B cell (primary cell): Measurements from ENCODE around the gene CD63. TPM values are rescaled to one million over a fixed set of nuclear protein-coding genes. Genes with fewer than 3 reads are reported as not detected.

Source experiments
- ATAC-seq: fragments of 200-7000 bp; cut with Tn5 transposase; one replicate; pipeline ENCODE4 v1.10.0; 2021; ENCODE audit warnings: low read depth, mild to moderate bottlenecking, moderate number of reproducible peaks, moderate library complexity
- CTCF ChIA-PET: fragments of 350-600 bp; sonication (Branson Sonifier 250); formaldehyde crosslinking; loops from one replicate; lab custom pipeline; 2021; ENCODE audit warnings: antibody characterized with exemption, inconsistent platforms; lab: Charles Lee
- POLR2A ChIA-PET: fragments of 350-600 bp; sonication (Branson Sonifier 250); formaldehyde crosslinking; loops from one replicate; lab custom pipeline; 2021; ENCODE audit warnings: antibody characterized with exemption; lab: Charles Lee
- DNase-seq: peaks from one replicate; pipeline ENCODE4 v3.0.0; 2013
- H2AFZ ChIP-seq: 2 replicates; pipeline ENCODE4 v1.6.1; 2012; ENCODE audit warnings: mild to moderate bottlenecking, low read depth, low read length; ENCODE audit not compliant: insufficient read depth, poor library complexity, severe bottlenecking
- H3K27ac ChIP-seq, 2 donors: 1 replicate in 1 of 2; 2 replicates in 1 of 2; pipeline ENCODE4 v1.5.1; 2012 to 2013; ENCODE audit warnings: low read length in 2 of 2, mild to moderate bottlenecking in 2 of 2, moderate library complexity in 1 of 2
- H3K27me3 ChIP-seq, 4 experiments: fragments of 200-600 bp in 1 of 4; sonication (generic) in 1 of 4; replicated peaks in 1 of 4; 1 replicate in 2 of 4; 2 replicates in 2 of 4; pipeline versions ENCODE4 v1.6.1 to v1.7.0; 2013 to 2016; ENCODE audit warnings: low read length in 3 of 4, mild to moderate bottlenecking in 2 of 4, mixed read lengths in 1 of 4, moderate library complexity in 1 of 4; ENCODE audit not compliant: insufficient read depth in 4 of 4, control insufficient read depth in 3 of 4; ENCODE audit errors: control extremely low read depth in 1 of 4
- H3K36me3 ChIP-seq, 2 experiments: replicated peaks in 1 of 2; 1 replicate in 1 of 2; 2 replicates in 1 of 2; pipeline versions ENCODE4 v1.6.1 to v1.7.1; 2013; ENCODE audit warnings: low read length in 1 of 2; ENCODE audit not compliant: insufficient read depth in 2 of 2, control insufficient read depth in 1 of 2; ENCODE audit errors: control extremely low read depth in 1 of 2, extremely low read depth in 1 of 2
- H3K4me1 ChIP-seq, 2 donors: fragments of 200-600 bp in 1 of 2; sonication (generic) in 1 of 2; 1 replicate in 1 of 2; 2 replicates in 1 of 2; pipeline versions ENCODE4 v1.5.1 to v1.6.1; 2013 to 2017; ENCODE audit warnings: low read length in 2 of 2; ENCODE audit not compliant: control insufficient read depth in 2 of 2, insufficient read depth in 2 of 2
- H3K4me2 ChIP-seq: replicated peaks from 2 replicates; pipeline ENCODE3; 2012; ENCODE audit warnings: mild to moderate bottlenecking, low read depth, low read length; ENCODE audit not compliant: poor library complexity, severe bottlenecking
- H3K4me3 ChIP-seq, 5 experiments: fragments of 200-600 bp in 1 of 5; sonication (generic) in 1 of 5; 1 replicate in 3 of 5; 2 replicates in 2 of 5; pipeline versions ENCODE4 v1.5.1 to v1.7.0; 2011 to 2016; ENCODE audit warnings: low read length in 4 of 5, mild to moderate bottlenecking in 4 of 5, low read depth in 2 of 5, control low read depth in 1 of 5, moderate library complexity in 1 of 5; ENCODE audit not compliant: insufficient read depth in 1 of 5; ENCODE audit errors: control extremely low read depth in 1 of 5, extremely low read depth in 1 of 5
- H3K79me2 ChIP-seq: fragments of 200-600 bp; sonication (generic); one replicate; pipeline ENCODE4 v1.6.0; 2016; ENCODE audit warnings: low read length; ENCODE audit not compliant: control insufficient read depth, insufficient read depth
- H3K9ac ChIP-seq: fragments of 200-600 bp; sonication (generic); 2 replicates; pipeline ENCODE4 v1.6.1; 2017; ENCODE audit warnings: mild to moderate bottlenecking, low read length, moderate library complexity
- H3K9me3 ChIP-seq, 3 donors: one replicate each; pipeline versions ENCODE4 v1.6.1 to v1.7.1; 2013; ENCODE audit warnings: low read length in 2 of 3; ENCODE audit not compliant: control insufficient read depth in 2 of 3, insufficient read depth in 1 of 3; ENCODE audit errors: control extremely low read depth in 1 of 3
- H4K20me1 ChIP-seq: 2 replicates; pipeline ENCODE4 v1.6.0; 2012; ENCODE audit warnings: mild to moderate bottlenecking, low read length; ENCODE audit not compliant: insufficient read depth, control insufficient read depth, poor library complexity, severe bottlenecking
- H3K27ac Mint-ChIP-seq: one replicate; pipeline ENCODE4 v1.8.0; 2021; ENCODE audit warnings: mixed read lengths
- H3K27me3 Mint-ChIP-seq: one replicate; pipeline ENCODE4 v1.8.0; 2021; ENCODE audit warnings: mixed read lengths
- H3K4me1 Mint-ChIP-seq: one replicate; pipeline ENCODE4 v1.8.0; 2021; ENCODE audit warnings: mixed read lengths
- H3K4me3 Mint-ChIP-seq: one replicate; pipeline ENCODE4 v1.8.0; 2021; ENCODE audit warnings: mixed read lengths
- H3K9me3 Mint-ChIP-seq: one replicate; pipeline ENCODE4 v1.8.0; 2022; ENCODE audit warnings: mixed read lengths; ENCODE audit not compliant: insufficient read depth
- CTCF ChIP-seq: fragments of 200-600 bp; IDR thresholded peaks from one replicate; pipeline ENCODE4 v1.8.0; 2022; ENCODE audit warnings: antibody characterized with exemption, mild to moderate bottlenecking
- EZH2 ChIP-seq: IDR thresholded peaks from 2 replicates; pipeline ENCODE4 v1.6.1; 2012; ENCODE audit warnings: borderline replicate concordance, low read depth, mild to moderate bottlenecking, moderate library complexity, low read length; ENCODE audit not compliant: insufficient read depth, poor library complexity, severe bottlenecking
- WGBS: methylation state at CpG from one replicate; pipeline ENCODE4 v1.1.5; 2013; ENCODE audit warnings: missing lambda C conversion rate; ENCODE audit not compliant: insufficient coverage; 5-methylcytosine and 5-hydroxymethylcytosine counted together
- intact Hi-C: fragments of 100-400 bp; cut with micrococcal nuclease; formaldehyde crosslinking; loops from one replicate; pipeline ENCODE4 v1.10.0; 2022
- polyA plus RNA-seq: library from polyadenylated mRNA; depleted of rRNA; stranded (reverse); fragments of >200 nt; gene quantifications from 2 replicates; pipeline ENCODE4 v1.2.3, GENCODE V29; 2012
- total RNA-seq, 2 donors: library from RNA; stranded (reverse); fragments of 120-200 nt in 1 of 2; gene quantifications; 1 replicate in 1 of 2; 2 replicates in 1 of 2; pipeline versions ENCODE4 v1.2.3 to v1.2.4, GENCODE V29; 2013 to 2022

The CD63 gene
- total and polyA plus RNA-seq, 2 donors (not counting 1 experiment from before 2014, with no cell fraction given): 43.0 to 104 TPM

GRCh38 chr12:55703901-55704761 is 24.7 kb downstream of the CD63 start:
- Histone ChIP-seq H3K79me2 (no peaks in the 10 kb centered on the region), H2AFZ (no peak overlapping the region), H3K27me3 (peaks cover 0 to 18% (median 5%) of the 10 kb centered on the region in 4 experiments), H3K4me2 (no peak overlapping the region), H3K4me3 (no peak overlapping the region), H3K4me1 (peaks cover 19 to 20% of the 10 kb centered on the region in 2 donors), H3K9me3 (no peaks in the 10 kb centered on the region), H3K27ac (no peak overlapping the region), H3K9ac (no peak overlapping the region), H4K20me1 (no peaks in the 10 kb centered on the region), H3K36me3 (no peaks in the 10 kb centered on the region)
- intact Hi-C loops: no loop called here
- DNase-seq: no peak
- CTCF ChIA-PET: no interaction called here
- Mint-ChIP-seq H3K4me1 (peaks cover 25% of the 10 kb centered on the region), H3K27ac (no peak overlapping the region), H3K27me3 (peaks cover 12% of the 10 kb centered on the region), H3K4me3 (no peak overlapping the region), H3K9me3 (no peaks in the 10 kb centered on the region)
- ATAC-seq: no peak
- 97% methylated on average over 5 of the region's 6 CpGs for WGBS
- POLR2A ChIA-PET: no interaction called here
- TF ChIP-seq EZH2: no peak
- TF ChIP-seq CTCF: no peak

- POLR2A ChIA-PET: no interaction called here
- no peak overlapping the region for H3K27ac Mint-ChIP-seq
- TF ChIP-seq EZH2: no peak
- TF ChIP-seq CTCF: no peak
- Histone ChIP-seq H3K4me3 (no peak overlapping the region), H2AFZ (no peak overlapping the region), H3K9ac (no peak overlapping the region), H3K4me1 (peaks cover 11 to 12% of the 10 kb centered on the region in 2 donors), H3K79me2 (no peaks in the 10 kb centered on the region), H3K4me2 (no peak overlapping the region), H4K20me1 (no peaks in the 10 kb centered on the region), H3K9me3 (no peaks in the 10 kb centered on the region), H3K36me3 (no peaks in the 10 kb centered on the region), H3K27ac (no peak overlapping the region), H3K27me3 (peaks cover 0 to 12% (median 3%) of the 10 kb centered on the region in 4 experiments)
- H3K4me3 Mint-ChIP-seq: no peak overlapping the region
- intact Hi-C loops: no loop called here
- peaks cover 7% of the 10 kb centered on the region for H3K27me3 Mint-ChIP-seq
- 95% methylated on average over 2 of the region's 2 CpGs for WGBS
- ATAC-seq (no peak), DNase-seq (no peak)
- CTCF ChIA-PET: no interaction called here
- no peaks in the 10 kb centered on the region for H3K9me3 Mint-ChIP-seq
- peaks cover 16% of the 10 kb centered on the region for H3K4me1 Mint-ChIP-seq
Measured at GRCh38 chr12:55703288-55703687, 25.5 kb downstream of the CD63 start.
